PC-3 (cell line): ENCODE measurements around the gene CEP152. TPM values are rescaled to one million over a fixed set of nuclear protein-coding genes. Genes with fewer than 3 reads are reported as not detected.

Source experiments
- ATAC-seq: fragments of 200-7000 bp; cut with Tn5 transposase; 2 replicates; pipeline ENCODE4 v1.9.1; 2020; ENCODE audit warnings: mild to moderate bottlenecking, moderate library complexity
- BruUV-seq: library from RNA; stranded (reverse); fragments of 400-500 nt; replicated peaks from 2 replicates; lab custom pipeline; 2021; lab: Mats Ljungman, UMichigan
- CTCF ChIA-PET: fragments of 300-600 bp; sonication (Branson Sonifier 250); formaldehyde crosslinking; loops from one replicate; lab custom pipeline; 2022; ENCODE audit warnings: antibody characterized with exemption; lab: Charles Lee
- POLR2A ChIA-PET: fragments of 300-600 bp; sonication (Branson Sonifier 250); formaldehyde crosslinking; loops from one replicate; lab custom pipeline; 2022; ENCODE audit warnings: antibody characterized with exemption; ENCODE audit not compliant: unreplicated experiment; lab: Charles Lee
- DNase-seq: peaks from one replicate; pipeline ENCODE4 v3.0.0-alpha.2; 2015
- H2AFZ ChIP-seq: fragments of 300-600 bp; sonication (generic); 2 replicates; pipeline ENCODE4 v1.6.0; 2016; ENCODE audit warnings: antibody characterized with exemption, low read length
- H3F3A ChIP-seq: fragments of 300-600 bp; sonication (generic); one replicate; pipeline ENCODE4 v1.6.0; 2017; ENCODE audit warnings: antibody characterized with exemption, low read length, control low read depth, mild to moderate bottlenecking; ENCODE audit not compliant: unreplicated experiment
- H3K27ac ChIP-seq: fragments of 300-600 bp; sonication (generic); 2 replicates; pipeline ENCODE4 v1.5.1; 2016; ENCODE audit warnings: mild to moderate bottlenecking, low read length
- H3K27me3 ChIP-seq: fragments of 300-600 bp; sonication (generic); 2 replicates; pipeline ENCODE4 v1.6.1; 2016; ENCODE audit warnings: low read length, mixed read lengths
- H3K36me3 ChIP-seq: fragments of 300-600 bp; sonication (generic); 2 replicates; pipeline ENCODE4 v1.6.1; 2016; ENCODE audit warnings: low read depth, mixed run types, low read length, mixed read lengths
- H3K4me1 ChIP-seq: fragments of 300-600 bp; sonication (generic); 2 replicates; pipeline ENCODE4 v1.5.1; 2016; ENCODE audit warnings: low read length; ENCODE audit not compliant: insufficient read depth
- H3K4me2 ChIP-seq: fragments of 300-600 bp; sonication (generic); 2 replicates; pipeline ENCODE4 v1.6.0; 2016; ENCODE audit warnings: low read length
- H3K4me3 ChIP-seq: fragments of 300-600 bp; sonication (generic); 2 replicates; pipeline ENCODE4 v1.5.1; 2016; ENCODE audit warnings: mild to moderate bottlenecking, low read length, mixed read lengths
- H3K79me2 ChIP-seq: fragments of 300-600 bp; sonication (generic); 2 replicates; pipeline ENCODE4 v1.6.1; 2017; ENCODE audit warnings: low read length, mixed read lengths
- H3K9ac ChIP-seq: fragments of 300-600 bp; sonication (generic); 2 replicates; pipeline ENCODE4 v1.6.0; 2016; ENCODE audit warnings: mild to moderate bottlenecking, low read length
- H3K9me2 ChIP-seq: fragments of 300-600 bp; sonication (generic); replicated peaks from 2 replicates; pipeline ENCODE4 v1.6.1; 2016; ENCODE audit warnings: mixed run types, low read length, mixed read lengths
- H3K9me3 ChIP-seq: fragments of 300-600 bp; sonication (generic); 2 replicates; pipeline ENCODE4 v1.6.1; 2016; ENCODE audit warnings: low read length, mixed read lengths
- H4K20me1 ChIP-seq: fragments of 300-600 bp; sonication (generic); 2 replicates; pipeline ENCODE4 v1.6.1; 2016; ENCODE audit warnings: low read length, mixed read lengths
- EZH2 ChIP-seq: fragments of 300-600 bp; sonication (generic); IDR thresholded peaks from one replicate; pipeline ENCODE4 v1.6.1; 2017; ENCODE audit warnings: antibody characterized with exemption, mild to moderate bottlenecking, low read length; ENCODE audit not compliant: unreplicated experiment
- EZH2phosphoT487 ChIP-seq: fragments of 300-600 bp; sonication (generic); IDR thresholded peaks from 2 replicates; pipeline ENCODE4 v1.6.1; 2018; ENCODE audit warnings: mild to moderate bottlenecking, antibody characterized with exemption, low read length, borderline replicate concordance
- intact Hi-C: fragments of 100-400 bp; cut with micrococcal nuclease; formaldehyde crosslinking; loops from 2 replicates; pipeline ENCODE4 v1.9.0; 2023
- total RNA-seq: library from RNA; depleted of rRNA; stranded (reverse); fragments of >200 nt; gene quantifications from 2 replicates; pipeline ENCODE4 v1.2.3, GENCODE V29; 2014
- TF ChIP-seq, protein P1 (sequence below): fragments of 300-600 bp; sonication (generic); conservative IDR thresholded peaks from 2 replicates; pipeline ENCODE4 v1.5.1; 2017; ENCODE audit warnings: antibody characterized with exemption, low read depth, mild to moderate bottlenecking, low read length

CEP152 gene
- total RNA-seq, 1 experiment from 2014 or later: 7.5 TPM

DNA sequence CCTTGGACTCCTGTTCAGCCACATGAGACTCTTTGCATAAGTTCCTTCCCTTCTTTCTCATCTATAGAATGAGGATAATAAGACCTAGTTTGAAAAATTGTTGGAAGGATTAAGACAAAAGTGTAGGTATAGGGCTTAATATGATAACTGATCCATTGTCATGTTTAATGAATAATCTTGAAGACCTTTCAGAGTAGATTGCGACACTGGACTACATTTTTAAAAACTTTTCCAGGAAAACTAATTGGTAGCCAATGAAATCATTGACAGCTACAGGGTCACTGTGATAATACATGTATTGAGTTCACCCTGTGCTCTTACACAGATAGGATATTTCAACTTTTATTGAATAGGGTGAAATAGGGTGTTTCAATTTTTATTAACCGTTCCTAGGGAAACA lies 86.9 kb downstream of the CEP152 start:
- H3K4me3 ChIP-seq: no peak overlapping the region
- ChIA-PET CTCF (no interaction called here), POLR2A (no interaction called here)
- H3K36me3 ChIP-seq: no peaks in the 10 kb centered on the region
- TF ChIP-seq, protein P1, sequence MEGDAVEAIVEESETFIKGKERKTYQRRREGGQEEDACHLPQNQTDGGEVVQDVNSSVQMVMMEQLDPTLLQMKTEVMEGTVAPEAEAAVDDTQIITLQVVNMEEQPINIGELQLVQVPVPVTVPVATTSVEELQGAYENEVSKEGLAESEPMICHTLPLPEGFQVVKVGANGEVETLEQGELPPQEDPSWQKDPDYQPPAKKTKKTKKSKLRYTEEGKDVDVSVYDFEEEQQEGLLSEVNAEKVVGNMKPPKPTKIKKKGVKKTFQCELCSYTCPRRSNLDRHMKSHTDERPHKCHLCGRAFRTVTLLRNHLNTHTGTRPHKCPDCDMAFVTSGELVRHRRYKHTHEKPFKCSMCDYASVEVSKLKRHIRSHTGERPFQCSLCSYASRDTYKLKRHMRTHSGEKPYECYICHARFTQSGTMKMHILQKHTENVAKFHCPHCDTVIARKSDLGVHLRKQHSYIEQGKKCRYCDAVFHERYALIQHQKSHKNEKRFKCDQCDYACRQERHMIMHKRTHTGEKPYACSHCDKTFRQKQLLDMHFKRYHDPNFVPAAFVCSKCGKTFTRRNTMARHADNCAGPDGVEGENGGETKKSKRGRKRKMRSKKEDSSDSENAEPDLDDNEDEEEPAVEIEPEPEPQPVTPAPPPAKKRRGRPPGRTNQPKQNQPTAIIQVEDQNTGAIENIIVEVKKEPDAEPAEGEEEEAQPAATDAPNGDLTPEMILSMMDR: no peak
- TF ChIP-seq EZH2phosphoT487: no peak
- no peak for TF ChIP-seq EZH2
- H3F3A ChIP-seq: peaks cover 11% of the 10 kb centered on the region
- H3K27me3 ChIP-seq: no peaks in the 10 kb centered on the region
- no peaks in the 10 kb centered on the region for H3K79me2 ChIP-seq
- H3K4me2 ChIP-seq: peak overlapping the region; percentile 6; the same call in 1 of the 2 replicates
- peak overlapping the region; percentile 23; the same call in 1 of the 2 replicates for H3K9ac ChIP-seq
- H3K9me2 ChIP-seq: no peaks in the 10 kb centered on the region
- no peaks in the 10 kb centered on the region for H4K20me1 ChIP-seq
- BruUV-seq: no TSS peak
- H3K27ac ChIP-seq: peak overlapping the region; percentile 99
- ATAC-seq (no peak), DNase-seq (no peak)
- peaks cover 28% of the 10 kb centered on the region for H3K4me1 ChIP-seq
- H3K9me3 ChIP-seq: no peaks in the 10 kb centered on the region
- intact Hi-C loops: loop anchor here (2.0 kb wide), 1 partner anchor 135 kb away; no protein-coding TSS in a partner anchor
- H2AFZ ChIP-seq: no peak overlapping the region

DNA sequence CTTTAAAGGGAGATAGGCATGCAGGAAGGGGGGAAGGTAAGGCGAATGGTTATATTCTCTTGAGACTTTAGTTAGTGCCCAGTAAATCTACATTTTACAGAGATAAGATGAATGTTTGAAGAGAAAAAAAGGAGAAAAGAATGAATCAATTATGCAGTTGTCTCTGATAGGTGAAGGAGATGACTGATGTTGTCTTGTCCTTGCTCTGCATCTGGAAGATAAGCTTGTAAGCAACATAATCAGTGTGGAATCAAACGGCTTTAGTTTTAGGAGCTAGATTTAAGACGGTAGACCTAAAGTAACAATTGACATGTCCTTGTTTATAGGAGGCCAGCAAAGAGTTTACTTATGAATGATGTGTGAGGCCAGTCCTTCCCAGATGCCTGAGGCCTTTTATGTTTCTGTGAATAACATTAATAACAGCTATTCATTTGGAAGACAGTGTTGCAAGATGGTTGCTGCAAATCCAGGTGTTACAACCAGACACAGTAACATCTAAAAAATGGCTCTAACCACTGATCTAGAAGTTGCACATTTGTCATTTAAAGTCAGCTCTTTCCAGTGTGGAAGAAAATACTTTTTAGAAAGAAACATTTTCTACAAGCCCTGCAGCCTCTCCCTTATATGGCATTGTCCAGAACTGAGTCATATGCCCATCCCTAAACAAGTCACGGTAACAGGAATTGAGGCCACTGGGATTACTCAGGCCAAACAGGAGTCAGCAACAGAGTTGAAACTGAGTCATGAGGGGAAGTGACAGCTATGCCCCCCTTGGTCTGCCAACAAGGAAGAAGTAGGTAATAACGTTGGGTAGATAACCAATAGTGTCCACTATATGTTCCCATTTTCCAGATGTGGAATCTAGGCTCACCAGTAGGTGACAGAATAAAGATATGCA lies 87.9 kb downstream of the CEP152 start:
- POLR2A ChIA-PET: interaction anchor here (0.8 to 1.0 kb wide), 2 partner anchors 78 to 88 kb away, joined by 3 to 5 read pairs; partner anchors contain the start of genes CEP152 and FBN1
- H3K27me3 ChIP-seq: no peaks in the 10 kb centered on the region
- peaks cover 28% of the 10 kb centered on the region for H3K4me1 ChIP-seq
- peak overlapping the region; percentile 75 for H3K4me2 ChIP-seq
- H3K4me3 ChIP-seq: peak overlapping the region; percentile 39; the same call in 1 of the 2 replicates
- intact Hi-C loops: loop anchor here (2.0 kb wide), 1 partner anchor 136 kb away; no protein-coding TSS in a partner anchor
- peak overlapping the region; percentile 99 for H3K27ac ChIP-seq
- TSS peak; percentile 95 for BruUV-seq
- H4K20me1 ChIP-seq: no peaks in the 10 kb centered on the region
- H3K9me2 ChIP-seq: no peaks in the 10 kb centered on the region
- peak overlapping the region; percentile 47; the same call in 1 of the 2 replicates for H2AFZ ChIP-seq
- H3F3A ChIP-seq: peaks cover 11% of the 10 kb centered on the region
- H3K36me3 ChIP-seq: no peaks in the 10 kb centered on the region
- ATAC-seq (peak; percentile 97), DNase-seq (peak; percentile 93)
- no peaks in the 10 kb centered on the region for H3K79me2 ChIP-seq
- CTCF ChIA-PET: interaction anchor here (0.5 kb wide), 1 partner anchor 119 kb away, joined by 3 read pairs; no protein-coding TSS in a partner anchor
- TF ChIP-seq, protein P1: peak; percentile 35; the same call in 1 of the 2 replicates
- no peak for TF ChIP-seq EZH2
- no peak for TF ChIP-seq EZH2phosphoT487
- H3K9me3 ChIP-seq: no peaks in the 10 kb centered on the region
- peak overlapping the region; percentile 81 for H3K9ac ChIP-seq
